Body of pancreas (tissue), 4 donors: Measurements from ENCODE around the gene FHOD3. TPM values are rescaled to one million over a fixed set of nuclear protein-coding genes. Genes with fewer than 3 reads are reported as not detected.

Experiments used
- ATAC-seq: fragments of 150-250 bp; one replicate; pipeline ENCODE4 v1.9.1; 2016
- DNase-seq, 4 donors: peaks; one replicate each; pipeline ENCODE4 v3.0.0-alpha.2; 2019
- H3K27ac ChIP-seq, 4 donors: fragments of 200-600 bp; sonication (generic); 1 replicate in 3 of 4; 2 replicates in 1 of 4; pipeline versions ENCODE4 v1.5.1 to v1.6.1; 2016 to 2019; ENCODE audit warnings: mild to moderate bottlenecking in 1 of 4, mixed read lengths in 1 of 4, moderate library complexity in 1 of 4
- H3K27me3 ChIP-seq, 2 donors: fragments of 200-600 bp; sonication (generic); one replicate each; pipeline ENCODE4 v1.6.0; 2016; ENCODE audit warnings: mild to moderate bottlenecking in 1 of 2
- H3K36me3 ChIP-seq, 2 donors: fragments of 200-600 bp; sonication (generic); replicated peaks in 1 of 2; 2 replicates each; pipeline ENCODE4 v1.5.1; 2016; ENCODE audit warnings: low read depth in 2 of 2; ENCODE audit not compliant: insufficient read depth in 1 of 2
- H3K4me1 ChIP-seq: fragments of 200-600 bp; sonication (generic); one replicate; pipeline ENCODE4 v1.6.0; 2016
- H3K4me3 ChIP-seq, 2 donors: fragments of 200-600 bp; sonication (generic); 1 replicate in 1 of 2; 2 replicates in 1 of 2; pipeline ENCODE4 v1.5.1; 2016 to 2019
- H3K9me3 ChIP-seq, 3 donors: fragments of 200-600 bp; sonication (generic); 1 replicate in 2 of 3; 2 replicates in 1 of 3; pipeline ENCODE4 v1.5.1; 2016
- POLR2A ChIP-seq, 3 donors: fragments of 450-650 bp; IDR thresholded peaks; one replicate each; pipeline ENCODE4 v1.6.1; 2016; ENCODE audit warnings: antibody characterized with exemption in 3 of 3, mild to moderate bottlenecking in 2 of 3
- WGBS, 2 donors: methylation state at CpG; one replicate each; pipeline ENCODE4 v1.1.5; 2017; 5-methylcytosine and 5-hydroxymethylcytosine counted together
- intact Hi-C: fragments of 100-400 bp; cut with DNase I; formaldehyde crosslinking; loops from one replicate; pipeline ENCODE4 v1.15.1; 2023
- total RNA-seq, 2 donors: library from RNA; depleted of rRNA; stranded (reverse); fragments of >200 nt; gene quantifications; one replicate each; pipeline ENCODE4 v1.1.0, GENCODE V29; 2016
- TF ChIP-seq, protein P1 (sequence below), 7 experiments: fragments of 450-650 bp in 4 of 7; fragments of 200-600 bp in 3 of 7; sonication (generic) in 3 of 7; IDR thresholded peaks; one replicate each; pipeline ENCODE4 v1.5.1; 2016 to 2019; ENCODE audit warnings: antibody characterized with exemption in 7 of 7

The FHOD3 gene
- total RNA-seq, 2 donors from 2014 or later = 0.52 to 2.0 TPM

DNA sequence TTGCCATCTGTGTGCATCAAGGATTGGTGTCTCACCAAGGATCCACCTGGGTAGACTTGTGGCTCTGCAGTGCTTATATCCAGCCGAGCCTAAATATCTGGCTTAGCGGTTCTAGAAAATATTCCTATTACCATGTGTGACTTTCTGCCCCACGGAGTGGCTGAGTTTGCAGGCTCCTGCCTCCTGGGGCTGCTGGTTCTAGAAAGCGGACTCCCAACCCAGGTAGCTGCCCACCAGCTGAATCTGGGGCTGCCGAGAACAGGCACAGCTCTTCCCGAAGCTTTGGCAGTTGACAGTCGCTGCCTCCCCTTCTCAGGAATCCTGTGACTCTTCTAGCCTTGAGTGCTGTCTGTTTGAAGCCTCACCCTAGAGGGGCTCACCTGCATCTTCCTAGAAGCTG is 426.7 kb downstream of the FHOD3 start:
- no peak overlapping the region for H3K27ac ChIP-seq
- no peaks in the 10 kb centered on the region for H3K9me3 ChIP-seq
- H3K36me3 ChIP-seq = no peaks in the 10 kb centered on the region
- H3K27me3 ChIP-seq = no peaks in the 10 kb centered on the region
- no peaks in the 10 kb centered on the region for H3K4me1 ChIP-seq
- 87 to 92% methylated on average over 6 to 7 of the region's 7 CpGs for WGBS, 2 donors
- TF ChIP-seq, protein P1, sequence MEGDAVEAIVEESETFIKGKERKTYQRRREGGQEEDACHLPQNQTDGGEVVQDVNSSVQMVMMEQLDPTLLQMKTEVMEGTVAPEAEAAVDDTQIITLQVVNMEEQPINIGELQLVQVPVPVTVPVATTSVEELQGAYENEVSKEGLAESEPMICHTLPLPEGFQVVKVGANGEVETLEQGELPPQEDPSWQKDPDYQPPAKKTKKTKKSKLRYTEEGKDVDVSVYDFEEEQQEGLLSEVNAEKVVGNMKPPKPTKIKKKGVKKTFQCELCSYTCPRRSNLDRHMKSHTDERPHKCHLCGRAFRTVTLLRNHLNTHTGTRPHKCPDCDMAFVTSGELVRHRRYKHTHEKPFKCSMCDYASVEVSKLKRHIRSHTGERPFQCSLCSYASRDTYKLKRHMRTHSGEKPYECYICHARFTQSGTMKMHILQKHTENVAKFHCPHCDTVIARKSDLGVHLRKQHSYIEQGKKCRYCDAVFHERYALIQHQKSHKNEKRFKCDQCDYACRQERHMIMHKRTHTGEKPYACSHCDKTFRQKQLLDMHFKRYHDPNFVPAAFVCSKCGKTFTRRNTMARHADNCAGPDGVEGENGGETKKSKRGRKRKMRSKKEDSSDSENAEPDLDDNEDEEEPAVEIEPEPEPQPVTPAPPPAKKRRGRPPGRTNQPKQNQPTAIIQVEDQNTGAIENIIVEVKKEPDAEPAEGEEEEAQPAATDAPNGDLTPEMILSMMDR (IDR thresholded peaks at IDR 0.05) = no peak
- TF ChIP-seq POLR2A (IDR thresholded peaks at IDR 0.05) = no peak
- DNase-seq (no peak), ATAC-seq (no peak)
- intact Hi-C loops = no loop called here
- no peak overlapping the region for H3K4me3 ChIP-seq

DNA sequence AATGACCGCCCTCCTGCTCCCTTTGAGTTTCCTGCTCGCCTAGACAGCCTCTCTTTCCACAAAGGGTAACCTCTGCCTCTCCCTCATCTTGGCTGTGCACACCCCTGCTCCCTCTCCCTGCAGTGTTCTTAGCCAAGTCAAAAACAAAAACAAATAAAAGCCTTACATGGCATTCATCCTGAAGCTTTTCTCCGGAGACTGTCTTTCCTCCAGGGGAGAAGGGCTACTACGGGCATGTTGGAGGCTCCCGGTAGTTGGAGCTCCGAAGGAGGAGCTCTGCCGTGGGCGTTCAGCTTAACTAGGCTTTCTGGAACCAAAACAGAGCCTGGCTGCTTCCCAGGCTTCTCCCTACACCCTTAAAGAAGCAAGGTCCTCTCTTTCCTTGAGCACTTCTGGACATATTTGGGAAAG is 427.1 kb downstream of the FHOD3 start:
- Histone ChIP-seq H3K27me3 (no peaks in the 10 kb centered on the region), H3K4me3 (no peak overlapping the region), H3K36me3 (no peaks in the 10 kb centered on the region), H3K4me1 (no peaks in the 10 kb centered on the region), H3K9me3 (no peaks in the 10 kb centered on the region), H3K27ac (no peak overlapping the region)
- intact Hi-C loops = no loop called here
- ATAC-seq = no peak
- TF ChIP-seq, protein P1 (IDR thresholded peaks at IDR 0.05) = no peak
- no peak for TF ChIP-seq POLR2A (IDR thresholded peaks at IDR 0.05)
- WGBS, 2 donors = 75 to 80% methylated on average over 8 of the region's 8 CpGs
- DNase-seq = peak in 2 of 4 donors; percentile 16 to 20

DNA sequence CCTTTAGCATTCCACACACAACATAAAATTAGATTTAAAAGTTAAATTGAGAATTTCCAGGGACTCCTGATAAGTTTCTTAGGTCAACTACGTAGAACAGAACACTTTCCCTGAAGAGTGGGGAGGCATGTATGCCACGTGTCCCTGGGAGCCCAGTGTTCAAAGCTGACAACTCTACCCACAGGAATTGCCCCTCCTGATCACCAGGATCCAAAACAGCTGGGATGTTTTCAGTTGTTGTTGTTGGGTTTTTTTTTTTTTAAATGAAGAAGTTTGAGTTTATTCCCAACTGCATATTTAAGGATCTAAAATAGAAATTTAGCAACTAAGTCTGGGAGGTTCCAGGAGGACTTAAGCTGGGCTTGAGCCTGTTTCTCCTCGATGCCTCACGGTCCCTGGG is 430.8 kb downstream of the FHOD3 start:
- no peak for TF ChIP-seq POLR2A (IDR thresholded peaks at IDR 0.05)
- TF ChIP-seq, protein P1 (IDR thresholded peaks at IDR 0.05) = no peak
- Histone ChIP-seq H3K4me1 (no peaks in the 10 kb centered on the region), H3K27ac (no peak overlapping the region), H3K27me3 (no peaks in the 10 kb centered on the region), H3K4me3 (no peak overlapping the region), H3K36me3 (no peaks in the 10 kb centered on the region), H3K9me3 (peaks cover 0 to 8% (median 0%) of the 10 kb centered on the region in 3 donors)
- intact Hi-C loops = no loop called here
- no peak for DNase-seq
- ATAC-seq = no peak
- WGBS, 2 donors = 78 to 85% methylated on average over 4 of the region's 4 CpGs

DNA sequence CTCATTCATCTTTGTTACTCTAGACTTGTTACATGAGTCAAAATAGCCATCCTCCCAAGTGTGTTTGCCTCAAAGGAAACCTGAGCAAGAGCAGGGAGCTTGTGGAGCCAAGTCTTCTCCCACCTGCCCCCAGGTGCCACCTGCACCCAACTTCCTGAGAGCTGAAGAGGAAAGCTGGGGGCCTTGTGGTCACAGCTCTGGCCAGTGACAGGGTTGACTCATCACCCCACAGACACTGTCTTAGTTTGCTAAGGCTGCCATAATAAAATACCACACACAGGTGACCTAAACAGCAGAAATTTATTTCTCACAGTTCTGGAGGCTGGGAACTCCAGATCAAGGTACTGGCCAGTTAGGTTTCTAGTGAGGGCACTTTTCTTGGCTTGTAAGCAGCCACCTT is 431.7 kb downstream of the FHOD3 start:
- no peak for ATAC-seq
- intact Hi-C loops = no loop called here
- Histone ChIP-seq H3K4me1 (no peaks in the 10 kb centered on the region), H3K36me3 (no peaks in the 10 kb centered on the region), H3K27ac (no peak overlapping the region), H3K9me3 (peaks cover 0 to 8% (median 0%) of the 10 kb centered on the region in 3 donors), H3K4me3 (no peak overlapping the region), H3K27me3 (no peaks in the 10 kb centered on the region)
- no peak for DNase-seq
- TF ChIP-seq, protein P1 (IDR thresholded peaks at IDR 0.05) = no peak
- no peak for TF ChIP-seq POLR2A (IDR thresholded peaks at IDR 0.05)

DNA sequence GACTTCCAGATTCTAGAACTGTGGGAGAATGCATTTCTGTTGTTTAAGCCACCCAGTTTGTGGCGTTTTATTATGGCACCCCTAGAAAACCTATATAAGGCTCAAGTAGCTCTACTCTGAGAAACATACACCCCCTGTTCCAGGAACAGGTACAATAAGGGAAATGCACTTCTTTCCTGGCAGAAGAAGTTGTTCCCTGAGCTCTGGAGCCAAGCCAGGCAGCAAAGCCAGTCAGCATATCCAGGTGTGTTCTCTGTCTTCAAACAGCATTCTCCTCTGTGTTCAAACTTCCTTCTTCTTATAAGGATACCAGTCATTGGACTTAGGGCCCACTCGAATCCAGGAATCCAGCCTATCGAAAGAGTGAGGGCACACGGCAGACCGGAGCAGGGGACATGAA is 434.8 kb downstream of the FHOD3 start:
- no peak for ATAC-seq
- WGBS, 2 donors = 90 to 96% methylated on average over 5 of the region's 5 CpGs

More for the DNA sequence above, 434.8 kb downstream of the FHOD3 start:
- Histone ChIP-seq H3K4me3 (no peak overlapping the region), H3K27ac (no peak overlapping the region), H3K4me1 (no peaks in the 10 kb centered on the region), H3K9me3 (peaks cover 0 to 8% (median 0%) of the 10 kb centered on the region in 3 donors), H3K36me3 (no peaks in the 10 kb centered on the region), H3K27me3 (no peaks in the 10 kb centered on the region)
- no peak for TF ChIP-seq POLR2A (IDR thresholded peaks at IDR 0.05)
- TF ChIP-seq, protein P1 (IDR thresholded peaks at IDR 0.05) = no peak
- no peak for DNase-seq
- intact Hi-C loops = no loop called here
